Sciatic nerve (tissue), 2 donors: ENCODE data around the gene CDH16. TPM values are rescaled to one million over a fixed set of nuclear protein-coding genes. Genes with fewer than 3 reads are reported as not detected.
"Not testable (repeated sequence)": the region's sequence is repeated elsewhere in the genome, so short reads cannot be mapped to it uniquely, and the experiment has no call there.

Experiments used
- ATAC-seq: fragments of 200-7000 bp; cut with Tn5 transposase; one replicate; pipeline ENCODE4 v1.9.1; 2020; ENCODE audit warnings: mild to moderate bottlenecking, moderate library complexity
- DNase-seq: peaks from one replicate; pipeline ENCODE4 v3.0.0-alpha.2; 2020; ENCODE audit warnings: low spot score
- intact Hi-C: fragments of 100-400 bp; cut with DNase I; formaldehyde crosslinking; loops from one replicate; pipeline ENCODE4 v1.14.2; 2022
- total RNA-seq: library from RNA; stranded (reverse); fragmentation: NEBNext Ultra II Directional; extraction: Animal tissue kit (Norgen Biotek cat#: 25700); gene quantifications from one replicate; pipeline ENCODE4 v1.2.1, GENCODE V29; 2021
- donor health status: DM: no; HTN: no; CAD: no.
- donor health status: DM: no; HTN: no; CAD: no.

CDH16 gene, protein sequence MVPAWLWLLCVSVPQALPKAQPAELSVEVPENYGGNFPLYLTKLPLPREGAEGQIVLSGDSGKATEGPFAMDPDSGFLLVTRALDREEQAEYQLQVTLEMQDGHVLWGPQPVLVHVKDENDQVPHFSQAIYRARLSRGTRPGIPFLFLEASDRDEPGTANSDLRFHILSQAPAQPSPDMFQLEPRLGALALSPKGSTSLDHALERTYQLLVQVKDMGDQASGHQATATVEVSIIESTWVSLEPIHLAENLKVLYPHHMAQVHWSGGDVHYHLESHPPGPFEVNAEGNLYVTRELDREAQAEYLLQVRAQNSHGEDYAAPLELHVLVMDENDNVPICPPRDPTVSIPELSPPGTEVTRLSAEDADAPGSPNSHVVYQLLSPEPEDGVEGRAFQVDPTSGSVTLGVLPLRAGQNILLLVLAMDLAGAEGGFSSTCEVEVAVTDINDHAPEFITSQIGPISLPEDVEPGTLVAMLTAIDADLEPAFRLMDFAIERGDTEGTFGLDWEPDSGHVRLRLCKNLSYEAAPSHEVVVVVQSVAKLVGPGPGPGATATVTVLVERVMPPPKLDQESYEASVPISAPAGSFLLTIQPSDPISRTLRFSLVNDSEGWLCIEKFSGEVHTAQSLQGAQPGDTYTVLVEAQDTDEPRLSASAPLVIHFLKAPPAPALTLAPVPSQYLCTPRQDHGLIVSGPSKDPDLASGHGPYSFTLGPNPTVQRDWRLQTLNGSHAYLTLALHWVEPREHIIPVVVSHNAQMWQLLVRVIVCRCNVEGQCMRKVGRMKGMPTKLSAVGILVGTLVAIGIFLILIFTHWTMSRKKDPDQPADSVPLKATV
- not detected for total RNA-seq

DNA sequence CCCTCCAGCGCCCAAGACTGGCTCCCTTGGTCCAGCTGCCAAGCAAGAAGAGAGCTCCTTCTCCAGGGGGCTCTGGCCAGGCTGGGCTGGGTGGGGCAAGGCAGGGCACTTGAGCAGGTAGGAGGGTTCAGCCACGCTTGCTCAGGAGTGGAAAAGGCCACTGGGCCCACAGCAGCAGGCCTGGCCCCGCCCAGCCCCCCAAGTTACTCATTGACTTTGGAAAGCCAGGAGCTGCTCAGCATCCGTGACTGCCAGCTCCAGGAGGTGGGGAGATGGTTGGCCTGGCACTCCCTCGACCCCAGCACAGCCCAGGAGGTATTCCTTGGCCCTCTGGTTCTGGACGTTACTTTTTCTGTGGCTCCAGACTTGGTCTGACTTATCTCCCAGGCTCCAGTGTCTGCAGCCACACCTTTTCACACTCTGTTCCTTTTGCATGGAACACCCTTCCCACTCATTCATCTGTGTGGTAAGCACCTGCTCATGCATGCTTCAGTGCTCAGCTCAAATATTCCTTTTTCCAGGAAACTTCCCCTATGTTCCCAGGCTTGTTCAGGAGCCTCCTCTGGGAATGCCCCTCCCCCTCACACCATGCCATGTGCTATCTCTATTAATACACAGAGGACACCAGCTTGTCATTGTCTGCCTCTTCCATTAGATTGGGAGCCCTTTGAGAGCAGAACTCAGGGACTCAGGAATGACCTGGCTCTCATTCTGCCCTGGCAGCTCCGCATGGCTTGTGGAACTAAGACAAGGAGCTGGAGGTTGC lies at the start of gene CDH16:
Gene CDH16 (minus strand): TSS at position 83 of the 766 bp plus-strand sequence. CDS start 820 bp downstream, outside the sequence.
- intact Hi-C loops, result no loop called here
- ATAC-seq (peak; percentile 23), DNase-seq (no peak)

DNA sequence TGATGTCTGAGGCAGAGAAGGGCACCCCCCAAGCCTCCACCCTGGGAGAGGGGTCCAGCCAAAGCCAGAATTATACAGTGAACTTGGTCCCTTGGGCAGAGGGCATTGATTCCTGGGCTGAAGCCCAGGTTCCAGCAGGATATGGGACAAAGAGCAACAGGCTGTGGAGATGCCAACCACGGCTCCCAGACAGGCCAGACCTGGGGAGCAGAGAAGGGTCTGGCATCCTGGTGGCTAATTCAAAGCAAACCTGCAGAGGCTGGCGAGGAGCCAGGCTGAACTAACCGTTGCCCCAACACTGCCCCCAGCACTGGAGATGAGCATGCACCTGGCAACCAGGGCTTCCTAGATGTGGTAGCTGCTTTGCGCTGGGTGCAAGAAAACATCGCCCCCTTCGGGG lies 45.4 kb upstream of the CDH16 start:
- ATAC-seq (no peak), DNase-seq (no peak)
- intact Hi-C loops, result no loop called here

DNA sequence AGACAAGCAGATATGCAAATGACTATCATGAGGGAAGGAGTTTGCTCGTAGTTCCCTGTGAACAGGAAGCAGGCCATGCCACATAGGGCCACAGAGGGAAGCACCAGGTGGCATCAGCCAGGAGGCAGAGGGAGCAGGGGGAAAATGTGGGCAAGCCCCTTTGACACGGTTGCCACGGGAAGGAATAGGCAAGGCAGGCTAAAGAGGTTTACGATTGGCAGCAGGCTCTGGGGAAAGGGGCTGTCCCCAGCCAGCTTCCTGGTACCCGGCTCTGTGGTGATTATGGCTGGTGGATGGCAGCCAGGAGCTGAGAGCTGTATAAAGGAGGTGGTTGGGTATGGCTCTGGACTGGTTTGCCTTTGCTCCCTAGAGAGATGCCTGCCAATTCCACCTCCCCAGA lies 43.2 kb upstream of the CDH16 start:
- DNase-seq (no peak), ATAC-seq (no peak)
- intact Hi-C loops, result no loop called here

DNA sequence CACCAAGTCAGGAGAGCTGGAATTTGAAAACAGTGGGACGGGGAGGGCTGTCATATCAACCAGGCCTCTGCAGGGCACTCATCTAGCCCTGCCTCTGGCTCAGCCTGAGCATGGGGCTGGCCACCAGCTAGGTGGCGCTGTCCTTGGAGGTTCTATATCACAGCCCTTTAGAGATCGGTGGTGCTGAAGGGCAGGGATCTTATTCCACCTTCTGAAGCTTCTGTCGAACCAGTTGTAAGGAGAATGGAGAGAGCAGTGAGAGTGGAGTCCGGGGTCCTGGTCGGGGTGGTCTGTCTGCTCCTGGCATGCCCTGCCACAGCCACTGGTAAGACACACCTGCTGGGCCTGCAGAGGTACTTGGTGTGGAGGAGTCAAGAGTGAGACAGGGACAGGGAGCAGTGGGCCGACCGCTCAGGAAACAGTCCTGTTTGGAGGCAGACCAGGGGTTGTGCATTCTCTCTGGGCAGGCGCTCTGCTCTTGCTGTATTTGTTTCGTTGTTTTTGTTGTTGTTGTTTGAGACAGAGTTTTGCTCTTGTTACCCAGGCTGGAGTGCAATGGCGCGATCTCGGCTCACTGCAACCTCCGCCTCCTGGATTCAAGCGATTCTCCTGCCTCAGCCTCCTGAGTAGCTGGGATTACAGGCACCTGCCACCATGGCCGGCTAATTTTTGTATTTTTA lies 42.5 kb upstream of the CDH16 start, which contains the start of gene CES3:
Gene CES3 (plus strand): TSS at position 202 of the 680 bp plus-strand sequence. CDS start 42 bp downstream, at position 244.
- DNase-seq, result no peak
- intact Hi-C loops, result no loop called here
- ATAC-seq, result peak; percentile 51

DNA sequence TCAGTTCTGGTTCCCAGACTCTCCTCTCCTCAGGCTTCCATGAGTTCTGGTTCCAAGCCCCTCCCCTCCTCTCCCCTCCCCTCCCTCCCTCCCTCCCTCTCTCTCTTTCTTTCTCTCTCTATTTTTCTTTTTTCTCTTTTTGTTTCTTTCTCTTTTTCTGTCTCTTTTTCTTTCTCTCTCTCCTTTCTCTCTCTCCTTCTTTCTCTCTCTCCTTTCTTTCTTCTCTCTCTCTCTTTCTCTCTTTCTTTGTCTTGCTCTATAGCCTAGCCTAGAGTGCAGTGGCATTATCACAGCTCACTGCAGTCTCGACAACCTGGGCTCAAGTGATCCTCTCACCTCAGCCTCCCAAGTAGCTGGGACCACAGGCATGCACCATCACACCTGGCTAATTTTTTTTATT lies 41.6 kb upstream of the CDH16 start:
- ATAC-seq, result no peak

DNA sequence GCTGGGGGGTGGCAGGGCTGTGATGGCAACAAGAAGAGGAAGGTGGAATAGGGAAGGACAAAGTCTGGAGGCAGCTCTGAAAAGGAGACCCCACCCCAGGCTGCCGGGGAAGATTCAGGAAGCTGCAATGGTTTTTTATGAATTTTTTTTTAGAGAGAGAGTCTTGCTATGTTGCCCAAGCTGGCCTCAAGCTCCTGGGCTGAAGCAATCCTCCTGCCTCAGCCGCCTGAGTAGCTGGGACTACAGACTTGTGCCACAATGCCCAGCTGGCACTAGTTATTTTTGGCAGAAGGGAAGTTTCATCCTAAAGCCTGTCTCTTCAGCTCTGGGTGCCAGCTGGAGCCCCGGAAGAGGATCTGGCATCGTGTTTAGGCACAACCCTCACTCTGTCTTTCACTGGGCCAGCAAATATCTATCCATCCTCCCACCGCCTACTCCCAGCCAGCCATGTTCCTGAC lies 41.0 kb upstream of the CDH16 start:
- intact Hi-C loops, result no loop called here
- DNase-seq, result no peak
- ATAC-seq, result peak; percentile 42

More for the DNA sequence above, 41.6 kb upstream of the CDH16 start:
- DNase-seq, result no peak
- intact Hi-C loops, result no loop called here

DNA sequence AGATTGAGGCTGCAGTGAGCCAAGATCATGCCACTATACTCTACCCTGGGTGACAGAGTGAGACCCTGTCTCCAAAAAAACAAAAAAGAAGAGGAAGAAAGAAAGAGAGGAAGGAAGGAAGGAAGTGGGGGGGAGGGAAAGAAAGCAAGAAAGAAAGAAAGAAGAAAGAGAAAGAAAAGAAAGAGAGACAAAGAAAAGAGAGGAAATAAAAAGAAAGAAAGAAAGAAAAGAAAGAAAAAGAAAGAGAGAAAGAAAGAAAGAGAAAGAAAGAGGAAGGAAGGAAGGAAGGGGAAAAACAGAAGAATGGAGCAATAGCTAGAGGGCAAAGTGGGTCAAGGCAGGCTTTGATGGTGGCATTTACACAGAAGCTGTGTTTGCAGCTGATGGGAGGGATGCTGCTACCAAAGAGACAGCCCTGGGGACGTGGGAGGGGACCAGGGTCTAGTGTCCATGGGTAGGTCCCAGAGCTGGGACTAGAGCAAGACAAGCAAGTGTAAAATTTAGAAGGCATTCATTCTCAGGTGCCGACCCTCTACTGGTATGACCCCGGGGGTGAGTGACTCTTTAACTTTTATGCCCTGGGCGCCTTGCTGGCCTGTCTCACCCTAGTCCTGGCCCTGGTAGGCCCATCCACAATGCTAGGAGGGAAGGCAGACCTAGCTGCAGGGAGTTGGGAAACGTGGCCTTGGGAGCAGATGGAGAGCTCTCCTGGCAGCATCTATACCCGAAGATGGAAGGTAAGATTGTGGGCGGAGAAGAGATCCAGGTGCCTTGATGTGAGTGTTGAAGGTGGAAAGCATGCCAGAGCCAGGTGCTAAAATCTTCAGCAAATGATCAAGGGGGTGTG lies 40.4 kb upstream of the CDH16 start:
- DNase-seq, result no peak
- no peak for ATAC-seq
- intact Hi-C loops, result no loop called here

DNA sequence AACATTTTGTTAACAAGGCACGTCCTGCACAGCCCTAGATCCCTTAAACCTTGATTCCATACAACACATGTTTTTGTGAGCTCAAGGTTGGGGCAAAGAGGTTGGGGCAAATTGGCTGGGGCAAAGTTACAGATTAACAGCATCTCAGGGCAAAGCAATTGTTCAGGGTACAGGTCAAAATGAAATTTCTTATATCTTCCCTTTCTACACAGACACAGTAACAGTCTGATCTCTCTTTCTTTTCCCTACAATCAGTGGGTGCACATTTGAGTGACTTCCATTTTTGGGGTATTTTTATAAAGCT lies 37.4 kb upstream of the CDH16 start:
- ATAC-seq, DNase-seq, intact Hi-C loops: not testable (repeated sequence)

DNA sequence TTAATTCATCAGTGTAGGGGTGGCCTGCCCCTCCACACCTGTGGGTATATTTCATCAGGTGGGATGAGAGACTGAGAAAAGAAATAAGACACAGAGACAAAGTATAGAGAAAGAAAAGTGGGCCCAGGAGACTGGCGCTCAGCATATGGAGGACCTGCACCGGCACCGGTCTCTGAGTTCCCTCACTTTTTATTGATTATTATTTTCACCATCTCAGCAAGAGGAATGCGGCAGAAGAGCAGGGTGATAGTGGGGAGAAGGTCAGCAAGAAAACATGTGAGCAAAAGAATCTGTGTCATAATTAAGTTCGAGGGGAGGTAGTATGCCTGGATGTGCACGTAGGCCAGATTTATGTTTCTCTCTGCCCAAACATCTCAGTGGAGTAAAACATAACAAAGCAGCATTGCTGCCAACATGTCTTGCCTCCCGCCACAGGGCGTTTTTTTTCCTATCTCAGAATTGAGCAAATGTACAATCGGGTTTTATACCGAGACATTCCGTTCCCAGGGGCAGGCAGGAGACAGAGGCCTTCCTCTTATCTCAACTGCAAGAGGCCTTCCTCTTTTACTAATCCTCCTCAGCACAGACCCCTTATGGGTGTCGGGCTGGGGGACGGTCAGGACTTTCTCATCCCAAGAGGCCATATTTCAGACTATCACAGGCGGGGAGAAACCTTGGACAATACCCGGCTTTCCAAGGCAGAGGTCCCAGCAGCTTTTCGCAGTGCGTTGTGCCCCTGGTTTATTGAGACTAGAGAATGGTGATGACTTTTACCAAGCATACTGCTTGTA lies 36.9 kb upstream of the CDH16 start:
- ATAC-seq, intact Hi-C loops, DNase-seq: not testable (repeated sequence)

DNA sequence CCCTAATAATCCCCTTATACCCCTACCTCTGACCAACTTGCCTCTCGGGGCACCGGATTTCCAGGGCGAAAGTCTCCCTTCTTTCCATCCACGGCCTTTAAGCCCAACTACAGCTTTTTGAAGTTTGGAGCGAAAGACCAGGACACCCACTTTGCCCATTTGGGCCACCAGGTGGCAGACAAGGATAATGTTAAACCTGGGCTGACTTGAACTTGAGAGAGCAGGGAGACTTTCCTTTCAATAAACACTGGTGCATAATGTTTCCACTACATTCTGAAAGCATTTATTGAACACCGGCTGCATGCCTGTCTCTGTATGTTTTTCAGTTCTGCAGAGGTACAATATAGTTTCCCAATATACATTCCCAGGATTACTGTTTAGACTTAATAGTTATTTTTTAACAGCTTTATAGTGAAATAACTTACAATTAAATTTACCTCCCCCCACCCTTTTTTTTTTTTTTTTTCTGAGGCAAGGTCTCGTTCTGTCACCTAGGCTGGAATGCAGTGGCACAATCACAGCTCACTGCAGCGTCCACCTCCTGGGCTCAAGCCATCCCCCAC lies 35.5 kb upstream of the CDH16 start:
- ATAC-seq (peak; percentile 78), DNase-seq (peak; percentile 84)
- intact Hi-C loops, result no loop called here

DNA sequence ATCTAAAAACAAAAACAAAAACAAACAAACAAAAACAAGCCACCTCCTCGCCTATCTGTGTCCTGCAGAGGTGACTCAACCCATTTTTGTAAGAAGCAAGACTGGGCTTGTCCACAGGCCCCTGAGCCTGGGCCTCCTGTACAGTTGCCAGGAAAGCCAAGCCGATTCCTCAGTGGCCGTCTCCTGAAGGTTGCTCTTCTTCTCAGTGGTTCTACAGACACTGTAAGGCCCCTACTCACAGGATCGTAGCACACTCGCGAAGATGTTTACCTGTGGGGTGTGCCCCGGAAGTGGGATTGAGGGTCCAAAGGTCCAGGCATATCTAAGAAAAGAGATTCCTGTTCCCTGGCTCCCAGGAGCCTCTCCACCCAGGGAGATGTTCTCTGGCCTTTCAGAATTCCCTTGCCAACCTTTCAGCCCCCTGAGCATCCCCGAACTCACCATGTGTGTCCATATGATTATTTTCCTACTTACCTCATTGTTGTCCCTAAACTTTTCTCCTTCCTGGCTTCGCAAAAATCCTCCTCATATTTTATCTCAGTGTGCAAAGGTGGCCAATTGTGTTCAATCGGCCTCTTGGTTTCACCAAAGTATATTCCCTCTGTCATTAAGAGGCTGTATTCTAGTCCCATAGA lies 34.9 kb upstream of the CDH16 start:
- DNase-seq, result no peak
- intact Hi-C loops, result no loop called here
- ATAC-seq, result no peak

DNA sequence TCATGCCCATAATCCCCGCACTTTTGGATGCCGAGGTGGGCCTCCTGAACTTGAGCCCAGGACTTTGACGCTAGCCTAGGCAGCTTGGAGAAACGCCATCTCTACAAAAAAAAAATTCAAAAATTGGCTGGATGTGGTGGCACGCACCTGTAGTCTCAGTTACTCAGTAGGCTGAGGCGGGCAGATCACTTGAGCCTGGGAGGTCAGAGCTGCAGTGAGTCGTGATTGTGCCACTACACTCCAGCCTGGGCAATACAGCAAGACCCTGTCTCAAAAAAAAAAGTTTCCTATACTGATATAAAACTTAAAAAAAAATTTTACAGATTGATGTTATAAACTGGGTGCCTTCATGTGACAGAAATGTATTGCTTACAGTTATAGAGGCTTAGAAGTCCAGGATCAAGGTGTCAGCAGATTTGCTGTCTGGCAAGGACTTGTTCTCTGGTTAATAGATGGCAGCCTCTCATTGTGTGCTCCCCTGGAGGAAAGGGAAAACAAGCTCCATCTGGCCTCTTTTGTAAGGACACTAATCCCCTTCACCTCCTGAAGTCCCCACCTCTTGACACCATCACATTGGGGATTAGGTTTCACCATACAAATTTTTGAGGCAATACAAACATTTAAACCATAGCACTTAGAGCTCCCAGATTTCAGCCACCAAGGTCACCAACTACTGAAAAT lies 33.9 kb upstream of the CDH16 start:
- intact Hi-C loops, result no loop called here
- DNase-seq (no peak), ATAC-seq (no peak)

DNA sequence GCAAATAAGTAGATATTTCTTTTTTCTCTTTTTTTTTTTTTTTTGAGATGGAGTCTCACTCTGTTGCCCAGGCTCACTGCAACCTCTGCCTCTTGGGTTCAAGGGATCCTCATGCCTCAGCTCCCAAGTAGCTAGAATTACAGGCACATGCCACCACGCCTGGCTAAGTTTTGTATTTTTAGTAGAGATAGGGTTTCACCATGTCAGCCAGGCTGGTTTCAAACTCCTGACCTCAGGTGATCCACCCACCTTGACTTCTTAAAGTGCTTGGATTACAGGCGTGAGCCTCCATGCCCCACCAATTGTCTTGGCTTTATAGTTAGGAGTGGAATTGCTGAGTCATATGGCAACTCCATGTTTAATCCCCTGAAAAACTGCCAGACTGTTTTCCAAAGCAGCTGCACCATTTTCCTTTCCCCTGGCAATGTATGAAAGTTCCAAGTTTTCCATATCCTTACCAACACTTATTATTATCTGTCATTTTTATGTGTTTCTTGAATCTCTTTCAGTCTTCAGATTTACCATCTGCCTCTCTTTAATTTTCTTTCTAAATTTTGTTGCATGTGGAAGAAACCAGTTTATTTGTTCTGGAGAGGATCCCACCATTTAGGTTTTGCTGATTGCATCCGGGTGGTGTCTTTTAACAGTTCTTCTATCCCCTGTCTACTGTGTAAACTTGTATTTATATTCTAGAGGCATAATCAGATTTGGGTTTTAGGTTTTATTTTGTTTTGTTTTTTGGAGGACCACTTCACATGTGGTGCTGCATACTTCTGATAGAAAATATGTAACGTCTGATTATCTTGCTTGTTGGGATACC lies 32.5 kb upstream of the CDH16 start:
- intact Hi-C loops, result no loop called here
- ATAC-seq, result no peak
- no peak for DNase-seq

DNA sequence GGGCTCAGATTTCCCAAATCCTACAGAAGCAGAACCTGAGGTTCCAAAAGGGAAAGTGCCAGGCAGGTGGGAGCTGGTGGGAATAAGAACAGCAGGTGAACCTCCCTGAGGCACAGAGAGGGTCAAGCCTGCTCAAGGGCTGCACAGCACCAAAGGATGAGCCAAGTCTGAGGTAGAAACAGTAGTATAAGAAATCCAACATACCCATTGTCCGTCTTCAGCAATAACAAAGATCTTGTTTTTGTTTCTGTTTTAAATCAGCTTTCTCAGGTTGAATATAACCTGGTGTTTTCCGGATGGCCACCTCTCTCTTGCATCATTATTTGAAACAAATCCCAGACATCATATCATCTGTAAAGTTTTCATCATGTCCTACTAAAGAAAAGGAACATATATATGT lies 31.8 kb upstream of the CDH16 start:
- DNase-seq (no peak), ATAC-seq (no peak)
- intact Hi-C loops, result no loop called here

DNA sequence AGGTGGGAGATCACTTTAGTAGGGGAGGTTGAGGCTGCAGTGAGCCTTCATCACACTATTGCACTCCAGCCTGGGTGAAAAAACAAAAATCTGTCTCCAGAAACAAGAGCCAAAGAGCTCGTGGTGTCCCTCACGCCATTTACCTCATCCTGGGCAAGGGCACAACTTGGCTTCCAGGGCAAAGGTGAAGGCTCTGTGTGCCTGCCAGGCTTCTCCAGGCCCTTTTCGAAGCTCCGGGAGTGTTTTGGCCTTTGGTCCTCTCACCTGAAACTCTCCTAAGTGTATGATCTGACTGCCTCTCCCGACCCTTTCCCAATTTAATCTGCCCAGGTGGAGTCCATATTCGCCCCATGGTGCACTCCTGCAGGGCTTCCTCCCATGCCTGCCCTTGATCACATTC lies 30.8 kb upstream of the CDH16 start:
- ATAC-seq (no peak), DNase-seq (no peak)
- intact Hi-C loops, result no loop called here
